HepG2 (cell line): ENCODE measurements around the gene TAS1R3. TPM values are rescaled to one million over a fixed set of nuclear protein-coding genes. Genes with fewer than 3 reads are reported as not detected.
A peak's percentile ranks its signal among the peaks of the same experiment; 100 is the strongest.

Experiments
- BHLHE40 ChIP-seq: IDR thresholded peaks from 2 replicates; pipeline ENCODE4 v1.6.1; 2011; ENCODE audit warnings: low read length, improper control_type of control experiment
- GATA4 ChIP-seq: sonication (generic); IDR thresholded peaks from 2 replicates; pipeline ENCODE4 v1.6.1; 2016; ENCODE audit warnings: antibody characterized with exemption, low read depth, borderline replicate concordance
- GTF3A ChIP-seq: sonication (generic); formaldehyde crosslinking; conservative IDR thresholded peaks from 2 replicates; pipeline ENCODE4 v1.4.0; 2020; ENCODE audit warnings: mild to moderate bottlenecking, missing genetic modification reagents
- JUN ChIP-seq: sonication (generic); formaldehyde crosslinking; IDR thresholded peaks from 2 replicates; pipeline ENCODE4 v1.4.0; 2020; ENCODE audit warnings: mild to moderate bottlenecking, missing genetic modification reagents
- KLF6 ChIP-seq: IDR thresholded peaks from 2 replicates; pipeline ENCODE4 v1.8.0; 2016; ENCODE audit warnings: missing biosample characterization, missing genetic modification reagents
- NR0B2 ChIP-seq: sonication (generic); formaldehyde crosslinking; IDR thresholded peaks from 2 replicates; pipeline ENCODE4 v1.4.0; 2020; ENCODE audit warnings: mild to moderate bottlenecking, missing genetic modification reagents
- POLR2AphosphoS5 ChIP-seq: IDR thresholded peaks from 2 replicates; pipeline ENCODE4 v1.6.1; 2012; ENCODE audit warnings: low read depth, low read length
- RBAK ChIP-seq: sonication (generic); formaldehyde crosslinking; IDR thresholded peaks from 2 replicates; pipeline ENCODE4 v1.5.1; 2020; ENCODE audit warnings: mild to moderate bottlenecking, missing genetic modification reagents
- RERE ChIP-seq: IDR thresholded peaks from 2 replicates; pipeline ENCODE4 v1.6.1; 2016; ENCODE audit warnings: low read depth, missing genetic modification reagents, missing compliant biosample characterization
- TBX3 ChIP-seq: fragments of 450-650 bp; IDR thresholded peaks from 2 replicates; pipeline ENCODE4 v1.6.1; 2017; ENCODE audit warnings: antibody characterized with exemption, mild to moderate bottlenecking, inconsistent platforms, borderline replicate concordance
- THAP11 ChIP-seq: IDR thresholded peaks from 2 replicates; pipeline ENCODE4 v1.6.1; 2016; ENCODE audit warnings: missing biosample characterization, missing genetic modification reagents
- TP53 ChIP-seq: sonication (generic); formaldehyde crosslinking; conservative IDR thresholded peaks from 2 replicates; pipeline ENCODE4 v1.4.0; 2020; ENCODE audit warnings: missing genetic modification reagents
- XBP1 ChIP-seq: sonication (generic); formaldehyde crosslinking; IDR thresholded peaks from 2 replicates; pipeline ENCODE4 v1.5.0; 2020; ENCODE audit warnings: missing genetic modification reagents
- ZNF776 ChIP-seq: sonication (generic); formaldehyde crosslinking; IDR thresholded peaks from 2 replicates; pipeline ENCODE4 v1.4.0; 2020; ENCODE audit warnings: mild to moderate bottlenecking, missing genetic modification reagents
- ZNF816 ChIP-seq: sonication (generic); formaldehyde crosslinking; IDR thresholded peaks from 2 replicates; pipeline ENCODE4 v1.8.0; 2022; ENCODE audit warnings: missing genetic modification reagents, mild to moderate bottlenecking, borderline replicate concordance
- polyA plus RNA-seq, 8 experiments: library from polyadenylated mRNA; depleted of rRNA in 3 of 8; stranded (reverse) in 7 of 8; unstranded in 1 of 8; fragments of >200 nt; fragmentation: Illumina TruSeq in 4 of 8; extraction: Trizol in 4 of 8; gene quantifications; 2 replicates each; pipeline versions ENCODE4 v1.2.1 to v1.2.3, GENCODE V29; 2011 to 2016; ENCODE audit warnings: low read depth in 4 of 8, missing spikeins in 1 of 8, mixed read lengths in 1 of 8; ENCODE audit not compliant: insufficient read depth in 1 of 8
- total RNA-seq, 5 experiments: library from RNA; depleted of rRNA; stranded (reverse); fragments of >200 nt; fragmentation: Illumina TruSeq; extraction: Trizol; gene quantifications; 2 replicates each; pipeline ENCODE4 v1.2.3, GENCODE V29; 2016; ENCODE audit warnings: low read depth in 1 of 5
- TF ChIP-seq, protein P1 (sequence below): sonication (generic); formaldehyde crosslinking; IDR thresholded peaks from 2 replicates; pipeline ENCODE4 v1.4.0; 2020; ENCODE audit warnings: mild to moderate bottlenecking, low read depth, missing genetic modification reagents
- TF ChIP-seq, protein P2 (sequence below): sonication (generic); formaldehyde crosslinking; IDR thresholded peaks from 2 replicates; pipeline ENCODE4 v1.4.0; 2020; ENCODE audit warnings: missing genetic modification reagents, borderline replicate concordance
- TF ChIP-seq, protein P3 (sequence below): sonication (generic); formaldehyde crosslinking; IDR thresholded peaks from 2 replicates; pipeline ENCODE4 v1.4.0; 2020; ENCODE audit warnings: mild to moderate bottlenecking, missing genetic modification reagents

The TAS1R3 gene
- total and polyA plus RNA-seq, 2 of the 13 experiments (the other 11 are each of a cell fraction or from before 2014, with no cell fraction given), result 0.13 to 0.15 TPM

DNA sequence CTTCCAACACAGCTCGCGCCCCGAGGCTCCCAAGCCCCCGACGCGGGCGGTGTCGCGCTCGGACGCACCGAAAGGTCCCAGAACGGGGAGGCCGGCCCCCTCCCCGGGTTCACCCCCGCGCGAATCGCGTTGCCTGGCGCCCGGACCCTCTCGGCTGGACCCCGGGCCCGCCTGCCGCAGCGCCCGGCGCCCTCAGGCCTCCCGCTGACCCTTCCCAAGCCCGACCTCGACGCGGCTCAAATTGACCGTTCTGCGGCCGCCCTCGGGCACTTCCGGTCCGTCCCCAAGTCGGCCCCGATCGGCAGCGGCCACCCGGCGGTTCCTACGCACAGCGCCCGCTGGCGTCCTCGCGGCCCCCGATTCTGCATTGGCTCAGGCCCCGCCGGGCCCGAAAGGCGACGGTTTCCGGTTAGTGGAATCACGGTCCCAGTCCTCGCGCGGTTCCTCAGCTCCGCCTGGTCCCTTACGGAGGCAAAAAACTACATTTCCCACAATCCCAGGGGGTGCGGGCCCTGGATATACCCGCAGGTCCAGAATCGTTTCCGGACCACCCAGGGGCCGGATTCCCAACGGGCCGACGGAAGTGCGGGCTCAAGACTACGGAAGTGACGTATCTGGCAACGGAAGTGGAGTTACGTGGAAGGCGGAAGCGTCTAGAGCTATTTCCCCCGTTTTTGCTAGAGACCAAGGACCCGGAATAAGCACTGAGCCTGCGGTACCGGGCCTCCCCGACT, 44.0 kb downstream of the TAS1R3 start, which contains the start of gene AURKAIP1 (continued):
- TF ChIP-seq NR0B2 (CRISPR knock-in tag), result peak; percentile 80; the same call in 1 of the 2 replicates
- peak; percentile 89; the same call in 1 of the 2 replicates for TF ChIP-seq ZNF816 (CRISPR knock-in tag)
- peak; percentile 83; the same call in 1 of the 2 replicates for TF ChIP-seq JUN
- peak; percentile 26; the same call in 1 of the 2 replicates for TF ChIP-seq GATA4
- TF ChIP-seq RBAK, result no peak
- peak; percentile 78; the same call in 1 of the 2 replicates for TF ChIP-seq GTF3A (CRISPR knock-in tag)
- TF ChIP-seq ZNF776 (CRISPR knock-in tag), result no peak; the same call in 1 of the 2 replicates
- TF ChIP-seq BHLHE40, result peak; percentile 37; the same call in 1 of the 2 replicates
- TF ChIP-seq POLR2AphosphoS5, result peak; percentile 62; the same call in 1 of the 2 replicates
- TF ChIP-seq, protein P1, sequence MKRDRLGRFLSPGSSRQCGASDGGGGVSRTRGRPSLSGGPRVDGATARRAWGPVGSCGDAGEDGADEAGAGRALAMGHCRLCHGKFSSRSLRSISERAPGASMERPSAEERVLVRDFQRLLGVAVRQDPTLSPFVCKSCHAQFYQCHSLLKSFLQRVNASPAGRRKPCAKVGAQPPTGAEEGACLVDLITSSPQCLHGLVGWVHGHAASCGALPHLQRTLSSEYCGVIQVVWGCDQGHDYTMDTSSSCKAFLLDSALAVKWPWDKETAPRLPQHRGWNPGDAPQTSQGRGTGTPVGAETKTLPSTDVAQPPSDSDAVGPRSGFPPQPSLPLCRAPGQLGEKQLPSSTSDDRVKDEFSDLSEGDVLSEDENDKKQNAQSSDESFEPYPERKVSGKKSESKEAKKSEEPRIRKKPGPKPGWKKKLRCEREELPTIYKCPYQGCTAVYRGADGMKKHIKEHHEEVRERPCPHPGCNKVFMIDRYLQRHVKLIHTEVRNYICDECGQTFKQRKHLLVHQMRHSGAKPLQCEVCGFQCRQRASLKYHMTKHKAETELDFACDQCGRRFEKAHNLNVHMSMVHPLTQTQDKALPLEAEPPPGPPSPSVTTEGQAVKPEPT (CRISPR knock-in tag), result peak; percentile 79; the same call in 1 of the 2 replicates
- TF ChIP-seq KLF6 (CRISPR knock-in tag), result peak; percentile 92
- TF ChIP-seq RERE (CRISPR knock-in tag), result peak; percentile 40; the same call in 1 of the 2 replicates
- TF ChIP-seq, protein P2, sequence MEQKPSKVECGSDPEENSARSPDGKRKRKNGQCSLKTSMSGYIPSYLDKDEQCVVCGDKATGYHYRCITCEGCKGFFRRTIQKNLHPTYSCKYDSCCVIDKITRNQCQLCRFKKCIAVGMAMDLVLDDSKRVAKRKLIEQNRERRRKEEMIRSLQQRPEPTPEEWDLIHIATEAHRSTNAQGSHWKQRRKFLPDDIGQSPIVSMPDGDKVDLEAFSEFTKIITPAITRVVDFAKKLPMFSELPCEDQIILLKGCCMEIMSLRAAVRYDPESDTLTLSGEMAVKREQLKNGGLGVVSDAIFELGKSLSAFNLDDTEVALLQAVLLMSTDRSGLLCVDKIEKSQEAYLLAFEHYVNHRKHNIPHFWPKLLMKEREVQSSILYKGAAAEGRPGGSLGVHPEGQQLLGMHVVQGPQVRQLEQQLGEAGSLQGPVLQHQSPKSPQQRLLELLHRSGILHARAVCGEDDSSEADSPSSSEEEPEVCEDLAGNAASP, result peak; percentile 84
- TF ChIP-seq TBX3, result peak; percentile 12; the same call in 1 of the 2 replicates
- TF ChIP-seq THAP11 (CRISPR knock-in tag), result peak; percentile 99
- TF ChIP-seq XBP1 (CRISPR knock-in tag), result no peak
- TF ChIP-seq, protein P3, sequence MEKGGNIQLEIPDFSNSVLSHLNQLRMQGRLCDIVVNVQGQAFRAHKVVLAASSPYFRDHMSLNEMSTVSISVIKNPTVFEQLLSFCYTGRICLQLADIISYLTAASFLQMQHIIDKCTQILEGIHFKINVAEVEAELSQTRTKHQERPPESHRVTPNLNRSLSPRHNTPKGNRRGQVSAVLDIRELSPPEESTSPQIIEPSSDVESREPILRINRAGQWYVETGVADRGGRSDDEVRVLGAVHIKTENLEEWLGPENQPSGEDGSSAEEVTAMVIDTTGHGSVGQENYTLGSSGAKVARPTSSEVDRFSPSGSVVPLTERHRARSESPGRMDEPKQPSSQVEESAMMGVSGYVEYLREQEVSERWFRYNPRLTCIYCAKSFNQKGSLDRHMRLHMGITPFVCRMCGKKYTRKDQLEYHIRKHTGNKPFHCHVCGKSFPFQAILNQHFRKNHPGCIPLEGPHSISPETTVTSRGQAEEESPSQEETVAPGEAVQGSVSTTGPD, result no peak
- TF ChIP-seq TP53 (CRISPR knock-in tag), result peak; percentile 96; the same call in 1 of the 2 replicates
